ENCODE data around the gene LTBR. TPM values are rescaled to one million over a fixed set of nuclear protein-coding genes. Genes with fewer than 3 reads are reported as not detected.

The LTBR gene
- total and polyA plus RNA-seq, 4 donors, result 6.8 to 43.5 (median 21.1) TPM

GRCh38 chr12:6346235-6346832 lies 37.6 kb upstream of the LTBR start:
- Histone ChIP-seq H3K27me3 (ENCODE audit: control insufficient read depth, insufficient read depth, low read length) (no peaks in the 10 kb centered on the region), H3K27ac (ENCODE audit: low read depth, low read length) (no peak overlapping the region), H3K9me3 (ENCODE audit: control insufficient read depth, insufficient read depth, low read length) (no peaks in the 10 kb centered on the region), H3K36me3 (ENCODE audit: control insufficient read depth, insufficient read depth, low read length) (peaks cover 3% of the 10 kb centered on the region), H3K4me1 (ENCODE audit: control insufficient read depth, insufficient read depth, low read length) (peaks cover 28% of the 10 kb centered on the region), H3K4me3 (ENCODE audit: low read depth, low read length) (no peak overlapping the region)
- DNase-seq (ENCODE audit: low read depth in 4 of 6, low spot score in 6 of 6), result no peak
- WGBS (ENCODE audit: insufficient coverage), result 82% methylated on average over 4 of the region's 5 CpGs

- no peak for DNase-seq (ENCODE audit: low read depth in 4 of 6, low spot score in 6 of 6)
- peaks cover 22% of the 10 kb centered on the region for H3K4me1 ChIP-seq (ENCODE audit: control insufficient read depth, insufficient read depth, low read length)
- WGBS (ENCODE audit: insufficient coverage), result 96% methylated on average over 8 of the region's 8 CpGs
- no peaks in the 10 kb centered on the region for H3K27me3 ChIP-seq (ENCODE audit: control insufficient read depth, insufficient read depth, low read length)
- H3K4me3 ChIP-seq (ENCODE audit: low read depth, low read length), result no peak overlapping the region
- H3K36me3 ChIP-seq (ENCODE audit: control insufficient read depth, insufficient read depth, low read length), result no peaks in the 10 kb centered on the region
- no peaks in the 10 kb centered on the region for H3K9me3 ChIP-seq (ENCODE audit: control insufficient read depth, insufficient read depth, low read length)
- no peak overlapping the region for H3K27ac ChIP-seq (ENCODE audit: low read depth, low read length)
Measured at GRCh38 chr12:6346942-6347341, 37.0 kb upstream of the LTBR start.

GRCh38 chr12:6347367-6348338 lies 36.3 kb upstream of the LTBR start:
- peaks cover 17% of the 10 kb centered on the region for H3K4me1 ChIP-seq (ENCODE audit: control insufficient read depth, insufficient read depth, low read length)
- no peaks in the 10 kb centered on the region for H3K36me3 ChIP-seq (ENCODE audit: control insufficient read depth, insufficient read depth, low read length)
- DNase-seq (ENCODE audit: low read depth in 4 of 6, low spot score in 6 of 6), result peak in 1 of 6 donors; percentile 48
- no peaks in the 10 kb centered on the region for H3K27me3 ChIP-seq (ENCODE audit: control insufficient read depth, insufficient read depth, low read length)
- H3K27ac ChIP-seq (ENCODE audit: low read depth, low read length), result no peak overlapping the region
- H3K4me3 ChIP-seq (ENCODE audit: low read depth, low read length), result no peak overlapping the region
- whole genome bisulfite sequencing (ENCODE audit: insufficient coverage), result 70% methylated on average over 18 of the region's 19 CpGs
- H3K9me3 ChIP-seq (ENCODE audit: control insufficient read depth, insufficient read depth, low read length), result no peaks in the 10 kb centered on the region

DNA sequence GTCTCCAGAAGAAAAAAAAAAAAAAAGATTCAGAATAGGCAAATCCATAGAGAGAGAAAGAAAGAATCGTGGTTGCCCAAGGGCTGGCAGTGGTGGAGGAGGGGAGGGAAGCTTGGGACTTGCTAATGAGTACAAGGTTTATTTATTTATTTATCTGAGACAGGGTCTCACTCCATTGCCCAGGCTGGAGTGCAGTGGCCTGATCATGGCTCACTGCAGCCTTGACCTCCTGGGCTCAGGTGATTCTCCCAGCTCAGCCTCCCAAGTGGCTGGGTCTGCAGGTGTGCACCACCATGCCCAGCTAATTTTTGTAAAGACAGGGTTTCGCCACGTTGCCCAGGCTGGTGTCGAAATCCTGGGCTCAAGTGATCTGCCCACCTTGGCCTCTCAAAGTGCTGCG lies 32.3 kb upstream of the LTBR start:
- no peak overlapping the region for H3K27ac ChIP-seq (ENCODE audit: low read depth, low read length)
- no peak for DNase-seq (ENCODE audit: low read depth in 4 of 6, low spot score in 6 of 6)
- no peaks in the 10 kb centered on the region for H3K9me3 ChIP-seq (ENCODE audit: control insufficient read depth, insufficient read depth, low read length)
- no peaks in the 10 kb centered on the region for H3K27me3 ChIP-seq (ENCODE audit: control insufficient read depth, insufficient read depth, low read length)
- H3K4me1 ChIP-seq (ENCODE audit: control insufficient read depth, insufficient read depth, low read length), result peaks cover 12% of the 10 kb centered on the region
- 78% methylated on average over 1 of the region's 5 CpGs for WGBS (ENCODE audit: insufficient coverage)
- H3K36me3 ChIP-seq (ENCODE audit: control insufficient read depth, insufficient read depth, low read length), result no peaks in the 10 kb centered on the region
- no peak overlapping the region for H3K4me3 ChIP-seq (ENCODE audit: low read depth, low read length)

- Histone ChIP-seq H3K27me3 (ENCODE audit: control insufficient read depth, insufficient read depth, low read length) (no peaks in the 10 kb centered on the region), H3K4me3 (ENCODE audit: low read depth, low read length) (no peak overlapping the region), H3K36me3 (ENCODE audit: control insufficient read depth, insufficient read depth, low read length) (no peaks in the 10 kb centered on the region), H3K4me1 (ENCODE audit: control insufficient read depth, insufficient read depth, low read length) (peaks cover 7% of the 10 kb centered on the region), H3K9me3 (ENCODE audit: control insufficient read depth, insufficient read depth, low read length) (no peaks in the 10 kb centered on the region), H3K27ac (ENCODE audit: low read depth, low read length) (no peak overlapping the region)
- DNase-seq (ENCODE audit: low read depth in 4 of 6, low spot score in 6 of 6), result no peak
- 83% methylated on average over 6 of the region's 9 CpGs for WGBS (ENCODE audit: insufficient coverage)
Measured at GRCh38 chr12:6352193-6353173, 31.5 kb upstream of the LTBR start.

GRCh38 chr12:6354495-6355393 lies 29.2 kb upstream of the LTBR start:
- no peaks in the 10 kb centered on the region for H3K36me3 ChIP-seq (ENCODE audit: control insufficient read depth, insufficient read depth, low read length)
- H3K4me1 ChIP-seq (ENCODE audit: control insufficient read depth, insufficient read depth, low read length), result no peaks in the 10 kb centered on the region
- WGBS (ENCODE audit: insufficient coverage), result 88% methylated on average over 5 of the region's 10 CpGs
- H3K9me3 ChIP-seq (ENCODE audit: control insufficient read depth, insufficient read depth, low read length), result no peaks in the 10 kb centered on the region
- H3K27me3 ChIP-seq (ENCODE audit: control insufficient read depth, insufficient read depth, low read length), result no peaks in the 10 kb centered on the region
- no peak for DNase-seq (ENCODE audit: low read depth in 4 of 6, low spot score in 6 of 6)
- no peak overlapping the region for H3K27ac ChIP-seq (ENCODE audit: low read depth, low read length)
- H3K4me3 ChIP-seq (ENCODE audit: low read depth, low read length), result no peak overlapping the region

GRCh38 chr12:6355491-6356373 lies 28.2 kb upstream of the LTBR start:
- no peaks in the 10 kb centered on the region for H3K9me3 ChIP-seq (ENCODE audit: control insufficient read depth, insufficient read depth, low read length)
- 78% methylated on average over 8 of the region's 8 CpGs for WGBS (ENCODE audit: insufficient coverage)
- peaks cover 4% of the 10 kb centered on the region for H3K27me3 ChIP-seq (ENCODE audit: control insufficient read depth, insufficient read depth, low read length)
- DNase-seq (ENCODE audit: low read depth in 4 of 6, low spot score in 6 of 6), result no peak
- no peak overlapping the region for H3K27ac ChIP-seq (ENCODE audit: low read depth, low read length)
- no peak overlapping the region for H3K4me3 ChIP-seq (ENCODE audit: low read depth, low read length)
- H3K4me1 ChIP-seq (ENCODE audit: control insufficient read depth, insufficient read depth, low read length), result no peaks in the 10 kb centered on the region
- H3K36me3 ChIP-seq (ENCODE audit: control insufficient read depth, insufficient read depth, low read length), result no peaks in the 10 kb centered on the region

- H3K4me3 ChIP-seq (ENCODE audit: low read depth, low read length), result no peak overlapping the region
- H3K36me3 ChIP-seq (ENCODE audit: control insufficient read depth, insufficient read depth, low read length), result no peaks in the 10 kb centered on the region
- no peaks in the 10 kb centered on the region for H3K4me1 ChIP-seq (ENCODE audit: control insufficient read depth, insufficient read depth, low read length)
- H3K27ac ChIP-seq (ENCODE audit: low read depth, low read length), result no peak overlapping the region
- DNase-seq (ENCODE audit: low read depth in 4 of 6, low spot score in 6 of 6), result no peak
- H3K27me3 ChIP-seq (ENCODE audit: control insufficient read depth, insufficient read depth, low read length), result peaks cover 4% of the 10 kb centered on the region
- 71% methylated on average over 5 of the region's 5 CpGs for WGBS (ENCODE audit: insufficient coverage)
- H3K9me3 ChIP-seq (ENCODE audit: control insufficient read depth, insufficient read depth, low read length), result no peaks in the 10 kb centered on the region
Measured at GRCh38 chr12:6356374-6356820, 27.6 kb upstream of the LTBR start.

All from spinal cord (tissue), 10 donors.